Fibroblast of skin of right biceps (primary cell): ENCODE results near the gene ADGRE2.

Source experiments
- DNase-seq: peaks from one replicate; pipeline ENCODE4 v3.0.0-alpha.2; 2013

ADGRE2 gene

DNA sequence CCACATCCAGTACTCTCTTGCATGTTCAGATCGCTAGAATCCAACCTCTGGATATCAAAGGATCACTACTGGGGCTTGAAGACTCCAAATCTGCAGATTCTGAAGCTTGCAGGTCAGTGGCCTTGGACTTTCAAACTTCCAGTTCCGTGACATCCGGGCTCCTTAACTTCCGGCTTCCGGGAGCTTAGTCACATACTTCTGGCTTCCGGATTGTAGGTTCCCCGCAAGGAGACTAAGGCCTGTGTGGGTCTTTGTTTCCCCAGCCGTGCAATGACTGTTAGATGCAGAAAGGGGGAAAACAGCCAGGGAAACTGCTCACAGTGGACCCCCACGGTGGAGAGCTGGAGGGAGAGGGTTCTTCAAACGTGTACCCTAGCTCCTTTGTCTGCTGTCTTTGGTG lies 47.2 kb downstream of the ADGRE2 start:
- DNase-seq, result no peak

DNA sequence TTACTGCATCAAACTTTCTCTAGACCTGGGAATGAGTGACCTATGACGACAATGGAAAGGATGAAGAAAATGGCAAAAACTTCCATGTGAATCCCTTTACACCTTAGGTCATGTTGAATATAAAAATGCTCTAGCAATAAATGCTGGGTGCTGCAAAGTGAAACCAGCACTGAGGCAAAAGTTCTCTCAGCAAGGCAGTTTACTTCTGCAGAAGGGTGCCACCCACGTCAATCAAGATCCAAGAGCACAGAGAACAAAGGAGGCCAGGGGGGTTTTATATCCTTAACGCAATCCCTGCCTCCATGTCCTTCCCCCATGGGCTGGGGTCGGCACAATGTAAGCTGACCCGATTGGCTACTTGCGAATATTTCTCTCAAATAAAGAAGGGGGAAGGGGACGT lies 49.8 kb downstream of the ADGRE2 start:
- no peak for DNase-seq

DNA sequence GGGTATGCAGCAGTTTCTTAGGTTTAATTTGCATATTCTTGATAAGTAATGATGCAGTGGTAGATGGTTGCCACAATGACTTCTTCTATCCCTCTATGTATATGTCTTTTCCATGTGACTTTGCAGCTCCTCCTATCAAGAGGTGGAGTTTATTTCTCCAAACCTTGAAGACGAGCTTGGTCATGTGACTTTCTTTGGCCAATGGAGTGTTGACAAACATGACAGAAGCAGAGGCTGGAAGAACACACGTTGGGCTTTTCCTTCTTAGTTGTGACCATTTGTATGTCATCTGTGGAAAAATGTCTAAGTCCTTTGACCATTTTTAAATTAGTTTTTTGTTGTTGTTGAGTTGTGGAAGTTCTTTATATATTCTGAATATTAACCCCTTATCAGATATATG lies 56.2 kb downstream of the ADGRE2 start:
- DNase-seq, result no peak

DNA sequence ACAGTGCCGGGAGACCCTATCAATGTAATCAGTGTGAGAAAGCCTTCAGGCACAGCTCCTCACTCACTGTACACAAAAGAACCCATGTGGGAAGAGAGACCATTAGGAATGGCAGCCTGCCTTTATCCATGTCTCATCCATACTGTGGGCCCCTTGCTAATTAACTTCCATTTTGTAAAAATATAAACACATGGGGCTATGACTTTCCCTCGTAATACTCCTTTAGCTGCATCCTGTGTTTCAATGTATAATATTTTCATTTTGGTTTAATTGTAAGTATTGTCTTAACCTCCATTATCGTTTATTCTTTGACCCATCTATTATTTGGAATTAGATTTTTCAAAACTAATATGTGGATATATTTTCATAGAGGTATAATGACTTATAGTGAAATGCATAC lies 59.2 kb downstream of the ADGRE2 start:
- DNase-seq, result no peak

DNA sequence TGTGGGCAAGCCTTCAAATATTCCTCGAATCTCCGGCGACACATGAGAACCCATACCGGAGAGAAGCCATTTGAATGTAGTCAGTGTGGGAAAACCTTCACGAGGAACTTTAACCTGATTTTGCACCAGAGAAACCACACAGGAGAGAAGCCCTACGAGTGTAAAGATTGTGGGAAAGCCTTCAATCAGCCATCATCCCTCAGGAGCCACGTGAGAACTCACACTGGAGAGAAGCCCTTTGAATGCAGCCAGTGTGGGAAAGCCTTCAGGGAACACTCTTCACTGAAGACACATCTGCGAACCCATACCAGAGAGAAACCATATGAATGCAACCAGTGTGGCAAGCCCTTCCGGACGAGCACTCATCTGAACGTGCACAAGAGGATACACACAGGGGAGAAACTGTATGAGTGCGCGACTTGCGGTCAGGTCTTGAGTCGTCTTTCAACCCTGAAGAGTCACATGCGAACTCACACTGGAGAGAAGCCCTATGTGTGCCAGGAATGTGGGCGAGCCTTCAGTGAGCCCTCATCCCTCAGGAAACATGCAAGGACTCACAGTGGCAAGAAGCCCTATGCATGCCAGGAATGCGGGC lies 59.7 kb downstream of the ADGRE2 start:
- peak; percentile 3 for DNase-seq

DNA sequence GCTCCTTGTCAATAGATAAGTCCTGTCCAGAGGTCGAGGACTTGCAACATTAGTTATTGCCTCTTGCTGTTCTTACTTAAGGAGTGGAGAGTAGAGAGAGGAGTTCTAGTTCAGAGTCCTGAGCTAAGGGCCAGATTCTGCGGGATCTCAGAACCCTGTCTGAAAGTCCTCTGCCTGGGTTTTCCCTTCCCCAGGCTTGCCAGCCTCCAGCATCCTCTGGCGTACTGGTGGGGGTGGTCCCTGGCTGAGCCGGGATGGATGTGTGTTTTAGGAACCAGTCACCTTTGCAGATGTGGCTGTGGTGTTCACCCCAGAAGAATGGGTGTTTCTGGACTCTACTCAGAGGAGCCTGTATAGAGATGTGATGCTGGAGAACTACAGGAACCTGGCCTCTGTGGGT lies 62.5 kb downstream of the ADGRE2 start:
- DNase-seq, result no peak

DNA sequence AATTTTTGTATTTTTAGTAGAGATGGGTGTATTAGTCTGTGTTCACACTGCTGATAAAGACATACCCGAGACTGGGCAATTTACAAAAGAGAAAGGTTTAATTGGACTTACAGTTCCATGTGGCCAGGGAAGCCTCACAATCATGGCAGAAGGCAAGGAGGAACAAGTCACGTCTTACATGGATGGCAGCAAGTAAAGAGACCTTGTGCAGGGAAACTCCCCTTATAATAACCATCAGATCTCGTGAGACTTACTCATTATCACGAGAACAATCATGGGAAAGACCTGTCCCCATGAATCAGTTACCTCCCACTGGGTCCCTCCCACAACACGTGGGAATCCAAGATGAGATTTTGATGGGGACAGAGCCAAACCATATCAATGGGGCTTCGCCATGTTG lies 73.9 kb downstream of the ADGRE2 start:
- no peak for DNase-seq

DNA sequence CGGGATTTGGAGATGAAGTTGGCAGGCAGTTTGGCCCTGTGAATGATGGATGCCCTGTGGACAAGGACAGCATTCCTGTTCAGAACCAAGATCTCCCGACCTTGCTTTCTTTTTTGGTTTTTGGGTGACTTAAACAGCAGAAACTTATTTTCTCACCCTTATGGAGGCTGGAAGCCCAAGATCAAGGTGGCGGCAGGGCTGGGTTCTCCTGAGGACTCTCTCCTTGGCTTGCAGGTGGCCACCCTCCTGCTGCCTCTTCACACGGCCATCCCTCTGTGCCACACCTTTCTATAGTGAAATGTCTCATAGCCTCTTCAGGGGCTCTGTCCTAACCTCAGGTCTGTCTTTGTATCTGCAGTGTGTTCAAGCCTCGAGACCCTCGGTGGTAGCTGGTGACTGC lies 74.5 kb downstream of the ADGRE2 start:
- DNase-seq, result no peak

DNA sequence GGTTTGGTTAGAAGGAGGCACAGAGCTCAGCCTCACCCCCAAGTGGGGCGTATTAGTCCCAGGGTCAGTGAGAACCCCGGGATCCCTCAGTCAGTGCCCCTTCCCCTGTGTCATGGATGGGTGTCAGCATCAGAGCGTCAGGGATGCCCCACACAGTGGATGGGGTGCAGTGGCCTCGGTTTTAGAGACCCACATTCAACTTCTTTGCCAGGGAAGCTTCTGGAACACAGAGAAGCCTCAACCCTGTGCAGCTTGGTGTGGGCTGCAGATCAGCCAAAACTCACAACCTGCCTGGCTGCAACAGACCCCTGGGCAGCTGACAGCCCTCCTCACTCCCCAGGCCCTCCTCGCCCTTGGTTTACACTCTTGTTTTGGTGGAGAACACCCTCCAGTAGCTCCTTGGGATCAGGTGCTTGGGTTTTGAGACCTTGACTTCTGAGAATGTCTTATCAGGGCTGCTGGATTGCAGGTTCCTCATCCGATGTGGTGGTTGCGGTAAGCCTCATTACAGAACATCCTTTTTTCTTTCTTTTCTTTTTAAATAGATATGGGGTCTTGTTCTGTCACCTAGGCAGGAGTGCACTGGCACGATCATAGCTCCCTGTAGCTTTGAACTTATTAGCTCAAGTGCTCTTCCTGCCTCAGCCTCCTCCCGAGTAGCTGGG lies 77.5 kb downstream of the ADGRE2 start:
- no peak for DNase-seq

DNA sequence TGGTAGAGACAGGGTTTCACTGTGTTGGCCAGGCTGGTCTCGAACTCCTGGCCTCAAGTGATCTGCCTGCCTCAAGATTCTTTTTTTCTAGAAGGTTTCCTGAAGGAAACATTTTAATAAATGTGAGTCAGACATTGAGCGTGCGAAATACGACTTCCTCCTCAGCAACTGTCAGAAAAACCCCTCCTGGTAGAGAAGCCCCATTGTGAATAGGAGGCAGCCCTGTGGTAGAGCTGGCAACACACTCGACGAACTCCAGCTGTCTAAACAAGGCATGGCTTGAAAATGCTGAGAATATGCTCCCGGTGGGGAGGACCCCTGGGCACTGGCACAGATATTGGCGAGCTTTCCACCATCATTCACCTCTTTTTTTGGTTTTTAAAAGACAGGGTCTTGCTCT lies 78.7 kb downstream of the ADGRE2 start:
- no peak for DNase-seq

DNA sequence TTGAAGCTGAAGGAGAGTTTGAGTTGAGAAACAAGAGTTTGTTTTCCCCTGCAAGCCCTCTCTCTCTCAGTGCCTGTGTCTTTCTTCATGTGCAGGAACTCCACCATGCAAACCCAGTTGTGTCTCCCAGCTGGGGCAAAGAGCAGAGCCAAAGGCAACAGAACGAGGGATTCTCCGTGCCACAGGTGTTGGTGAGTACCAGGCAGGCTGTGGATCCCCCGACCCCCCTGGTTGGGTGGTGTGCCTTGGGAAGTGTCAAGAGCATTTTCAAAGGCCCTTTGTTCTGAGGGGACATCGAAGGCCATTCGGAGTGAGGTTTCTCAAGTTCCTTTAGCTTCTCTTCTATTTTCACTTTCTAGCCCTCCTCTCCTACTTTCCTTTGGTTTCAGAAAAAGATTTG lies 82.9 kb downstream of the ADGRE2 start:
- DNase-seq, result no peak

DNA sequence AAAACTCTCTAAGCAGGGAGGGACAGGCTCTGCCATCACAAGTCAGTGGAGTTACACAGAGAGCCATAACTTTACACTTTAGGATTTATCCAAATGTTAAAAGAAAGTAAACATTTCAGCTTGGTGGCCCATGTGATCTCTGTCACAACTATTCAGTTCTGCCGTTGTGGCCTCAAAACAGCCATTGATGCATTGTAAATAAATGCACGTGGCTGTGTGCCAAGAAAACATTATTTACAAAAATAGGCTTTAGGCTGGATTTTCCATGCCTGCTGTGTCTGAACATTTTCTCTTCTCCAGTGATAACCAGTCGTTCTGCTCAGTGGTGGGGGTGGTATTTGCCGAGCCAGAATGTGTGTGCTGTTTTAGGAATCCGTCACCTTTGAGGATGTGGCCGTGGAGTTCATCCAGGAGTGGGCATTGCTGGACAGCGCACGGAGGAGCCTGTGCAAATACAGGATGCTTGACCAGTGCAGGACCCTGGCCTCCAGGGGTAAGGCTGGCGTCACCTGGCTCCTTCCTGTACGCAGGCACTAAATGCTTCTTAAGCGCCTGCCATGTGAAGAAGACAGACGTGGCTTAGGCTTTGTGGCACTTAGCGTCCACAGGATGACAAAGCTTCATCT lies 83.6 kb downstream of the ADGRE2 start:
- no peak for DNase-seq

DNA sequence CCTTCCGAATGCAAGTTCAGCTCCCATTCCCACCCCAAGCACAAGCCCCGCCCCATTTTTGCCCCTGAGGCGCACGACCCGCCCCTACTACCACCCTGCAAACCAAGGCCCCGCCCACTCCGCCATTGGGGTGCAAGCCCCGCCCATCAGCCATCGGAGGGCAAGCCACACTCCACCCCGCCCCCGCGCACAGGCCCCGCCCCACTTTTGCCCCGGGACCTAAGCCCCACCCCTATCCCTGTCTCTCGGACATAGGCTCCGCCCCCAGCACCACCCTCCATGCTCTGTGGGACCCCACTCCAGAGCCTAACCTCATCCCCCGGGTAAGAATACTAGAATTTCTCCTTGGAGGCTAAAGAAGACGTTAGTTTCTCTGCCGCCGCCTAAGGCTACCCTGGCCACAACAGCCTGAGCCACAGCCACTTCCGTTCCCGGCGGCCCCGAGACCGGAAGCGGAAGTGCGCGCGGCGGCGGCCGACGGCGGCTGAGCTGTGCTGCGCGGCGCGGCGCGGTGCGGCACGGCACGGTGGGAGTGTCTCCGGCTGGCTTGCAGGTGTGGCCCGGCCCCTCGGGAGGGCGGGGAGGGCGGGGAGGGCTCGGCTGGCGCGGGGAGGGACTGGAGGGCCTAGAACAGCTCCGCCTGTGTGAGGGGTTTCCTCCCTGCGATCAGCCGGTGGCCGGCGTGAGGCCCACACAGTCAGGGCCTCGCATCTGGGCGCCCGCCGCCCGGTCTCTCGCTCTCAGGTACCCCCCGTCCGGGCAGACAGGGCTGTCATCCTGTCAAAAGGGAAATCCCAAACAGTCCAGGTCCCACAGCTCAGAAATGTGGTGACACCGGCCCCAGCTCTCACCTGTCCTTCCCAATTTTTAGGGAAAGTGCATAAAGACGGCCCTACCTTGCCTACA lies 88.5 kb downstream of the ADGRE2 start, which contains the start of gene ZNF333:
Gene ZNF333 (plus strand): TSS at position 451 of the 906 bp plus-strand sequence. CDS start 3,444 bp downstream, outside the sequence.
- peak; percentile 90 for DNase-seq

DNA sequence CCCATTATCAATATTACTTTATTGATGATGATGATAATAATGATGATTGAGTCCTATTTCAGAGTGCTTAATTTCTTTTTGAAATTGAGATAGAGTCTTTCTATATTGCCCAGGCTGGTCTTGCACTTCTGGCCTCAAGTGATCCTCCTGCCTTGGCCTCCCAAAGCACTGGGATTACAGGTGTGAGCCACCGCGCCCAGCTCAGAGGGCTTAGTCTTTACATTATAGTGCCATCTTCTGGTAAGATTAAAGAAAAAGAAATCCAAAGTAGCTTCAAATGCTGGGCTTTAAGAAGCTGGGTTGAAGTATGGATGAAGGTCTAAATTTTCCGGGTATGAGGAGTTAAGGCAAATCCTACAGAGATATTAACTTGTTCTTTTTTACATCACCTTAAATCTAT lies 91.9 kb downstream of the ADGRE2 start:
- DNase-seq, result no peak

DNA sequence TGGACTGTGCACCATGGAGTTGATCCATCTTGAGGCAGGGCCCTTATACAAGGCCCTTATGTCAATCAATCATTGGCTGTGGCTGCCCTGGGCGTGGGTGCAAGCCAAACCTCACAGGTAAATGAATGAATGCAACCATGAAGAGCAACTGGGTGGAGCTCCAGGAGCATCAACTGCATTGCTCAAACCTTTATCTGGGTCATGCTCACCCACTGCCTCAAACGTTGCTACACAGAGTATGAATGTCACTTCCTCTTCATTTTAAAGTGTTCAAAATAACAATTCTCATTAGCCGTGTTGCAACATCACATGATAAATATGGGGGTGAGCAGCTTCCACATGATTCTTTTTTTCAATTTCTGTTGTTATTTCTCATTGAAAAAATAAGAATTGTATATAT lies 94.9 kb downstream of the ADGRE2 start:
- no peak for DNase-seq
